B cell (primary cell): ENCODE measurements around the gene ADAMTSL2.

Experiments
- EZH2 ChIP-seq: IDR thresholded peaks from 2 replicates; pipeline ENCODE4 v1.6.1; 2012; ENCODE audit warnings: borderline replicate concordance, low read depth, mild to moderate bottlenecking, moderate library complexity, low read length; ENCODE audit not compliant: insufficient read depth, poor library complexity, severe bottlenecking
- TF ChIP-seq, protein P1 (sequence below): fragments of 200-600 bp; IDR thresholded peaks from one replicate; pipeline ENCODE4 v1.8.0; 2022; ENCODE audit warnings: antibody characterized with exemption, mild to moderate bottlenecking

- TF ChIP-seq, protein P1, sequence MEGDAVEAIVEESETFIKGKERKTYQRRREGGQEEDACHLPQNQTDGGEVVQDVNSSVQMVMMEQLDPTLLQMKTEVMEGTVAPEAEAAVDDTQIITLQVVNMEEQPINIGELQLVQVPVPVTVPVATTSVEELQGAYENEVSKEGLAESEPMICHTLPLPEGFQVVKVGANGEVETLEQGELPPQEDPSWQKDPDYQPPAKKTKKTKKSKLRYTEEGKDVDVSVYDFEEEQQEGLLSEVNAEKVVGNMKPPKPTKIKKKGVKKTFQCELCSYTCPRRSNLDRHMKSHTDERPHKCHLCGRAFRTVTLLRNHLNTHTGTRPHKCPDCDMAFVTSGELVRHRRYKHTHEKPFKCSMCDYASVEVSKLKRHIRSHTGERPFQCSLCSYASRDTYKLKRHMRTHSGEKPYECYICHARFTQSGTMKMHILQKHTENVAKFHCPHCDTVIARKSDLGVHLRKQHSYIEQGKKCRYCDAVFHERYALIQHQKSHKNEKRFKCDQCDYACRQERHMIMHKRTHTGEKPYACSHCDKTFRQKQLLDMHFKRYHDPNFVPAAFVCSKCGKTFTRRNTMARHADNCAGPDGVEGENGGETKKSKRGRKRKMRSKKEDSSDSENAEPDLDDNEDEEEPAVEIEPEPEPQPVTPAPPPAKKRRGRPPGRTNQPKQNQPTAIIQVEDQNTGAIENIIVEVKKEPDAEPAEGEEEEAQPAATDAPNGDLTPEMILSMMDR: no peak
- no peak for TF ChIP-seq EZH2
These were observed 5.6 kb upstream of the ADAMTSL2 start for GRCh38 chr9:133528876-133529241.
